Hematopoietic multipotent progenitor cell treated with erythropoietin and hydrocortisone succinate and interleukin-3 and kit ligand, for 17 days (in vitro differentiated cells): ENCODE measurements around the gene PXK.

Source experiments
- DNase-seq: peaks from one replicate; pipeline ENCODE4 v3.0.0-alpha.2; 2015; ENCODE audit warnings: low spot score

PXK gene

DNA sequence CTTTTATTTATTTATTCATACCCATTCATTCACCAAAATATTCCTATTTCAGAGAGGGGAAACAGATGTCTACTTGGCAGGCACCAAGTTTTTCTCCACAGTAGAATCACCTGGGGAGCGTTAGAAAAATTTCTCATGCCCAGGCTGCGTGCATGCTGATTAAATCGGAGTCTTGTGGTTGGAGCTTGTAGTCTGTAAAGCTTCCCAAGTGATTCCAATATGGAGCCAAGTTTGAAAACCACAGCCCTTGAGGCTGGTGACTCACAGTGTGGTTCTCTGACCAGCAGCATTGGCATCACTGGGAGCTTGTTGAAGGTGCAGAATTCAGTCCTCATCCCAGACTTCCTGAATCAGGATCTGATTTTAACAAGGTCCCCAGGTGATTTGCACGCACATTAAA is 51.2 kb downstream of the PXK start:
- no peak for DNase-seq

DNA sequence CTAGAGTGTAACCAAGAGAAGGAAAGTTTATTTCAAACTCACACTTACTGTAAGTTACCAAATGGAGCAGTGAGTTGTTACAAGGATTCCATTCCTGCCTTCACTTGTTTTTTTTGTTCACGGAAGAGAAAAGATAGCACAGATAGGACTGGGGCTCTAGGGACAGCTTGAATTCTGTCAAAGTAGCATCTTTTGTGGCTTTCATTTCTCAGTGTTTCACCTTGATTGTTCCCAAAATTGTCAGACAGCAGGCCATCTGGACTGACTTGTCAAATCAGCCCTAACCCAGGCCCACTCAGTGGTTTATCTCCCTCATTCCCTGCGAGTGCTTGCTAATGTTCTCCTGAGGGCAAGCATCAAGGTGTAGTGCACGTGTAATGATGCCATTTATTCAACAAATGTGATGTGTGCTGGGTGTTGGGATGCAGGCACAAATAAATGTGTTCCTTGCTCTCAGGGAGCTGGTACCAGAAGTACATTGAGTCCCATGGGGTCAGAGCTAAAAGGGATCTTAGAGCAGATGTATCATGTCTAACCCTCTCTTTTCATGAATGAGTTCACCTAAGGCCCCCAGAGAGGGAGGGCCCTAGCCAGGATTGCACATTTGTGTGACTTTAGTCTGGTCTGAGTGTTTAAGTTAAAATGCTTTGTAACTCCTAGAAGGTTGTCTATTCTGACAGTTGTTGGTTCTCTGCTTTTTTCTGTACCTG is 51.8 kb downstream of the PXK start:
- no peak for DNase-seq

DNA sequence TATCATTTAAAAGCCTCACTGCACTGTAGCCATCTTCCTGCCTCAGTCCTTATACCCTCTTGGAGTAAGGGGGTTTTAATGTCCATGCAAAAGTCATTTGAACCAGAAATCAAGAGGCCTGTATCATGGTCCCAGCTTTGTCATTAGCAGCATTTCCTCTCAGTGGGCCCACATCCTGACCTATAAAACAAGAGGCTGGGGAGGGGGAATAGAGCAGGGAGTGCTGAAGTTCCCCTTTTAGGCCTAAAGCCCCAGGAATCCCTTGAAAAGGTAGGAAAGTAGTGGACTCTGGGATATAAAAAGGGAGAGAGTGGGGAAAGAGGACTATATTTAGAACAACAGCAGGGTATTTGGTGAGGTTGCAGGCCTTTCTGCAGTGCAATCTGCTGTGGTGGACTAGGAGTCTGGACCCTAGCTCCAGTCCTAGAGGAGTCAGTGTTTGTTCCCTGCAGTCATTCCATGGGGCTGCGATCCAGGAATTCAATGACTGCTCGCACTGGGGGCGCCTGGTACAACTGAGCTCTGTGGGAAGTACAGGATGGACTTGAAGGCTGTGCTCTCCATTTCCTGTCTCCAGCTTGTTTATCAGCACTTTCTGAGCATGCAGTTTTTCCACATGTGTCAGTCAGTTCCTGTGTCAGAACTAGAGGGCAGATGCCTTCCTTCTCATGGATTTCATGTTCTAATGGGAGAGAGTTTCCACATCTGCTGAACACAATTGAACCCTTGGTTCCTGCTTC is 54.1 kb downstream of the PXK start:
- DNase-seq, result no peak

DNA sequence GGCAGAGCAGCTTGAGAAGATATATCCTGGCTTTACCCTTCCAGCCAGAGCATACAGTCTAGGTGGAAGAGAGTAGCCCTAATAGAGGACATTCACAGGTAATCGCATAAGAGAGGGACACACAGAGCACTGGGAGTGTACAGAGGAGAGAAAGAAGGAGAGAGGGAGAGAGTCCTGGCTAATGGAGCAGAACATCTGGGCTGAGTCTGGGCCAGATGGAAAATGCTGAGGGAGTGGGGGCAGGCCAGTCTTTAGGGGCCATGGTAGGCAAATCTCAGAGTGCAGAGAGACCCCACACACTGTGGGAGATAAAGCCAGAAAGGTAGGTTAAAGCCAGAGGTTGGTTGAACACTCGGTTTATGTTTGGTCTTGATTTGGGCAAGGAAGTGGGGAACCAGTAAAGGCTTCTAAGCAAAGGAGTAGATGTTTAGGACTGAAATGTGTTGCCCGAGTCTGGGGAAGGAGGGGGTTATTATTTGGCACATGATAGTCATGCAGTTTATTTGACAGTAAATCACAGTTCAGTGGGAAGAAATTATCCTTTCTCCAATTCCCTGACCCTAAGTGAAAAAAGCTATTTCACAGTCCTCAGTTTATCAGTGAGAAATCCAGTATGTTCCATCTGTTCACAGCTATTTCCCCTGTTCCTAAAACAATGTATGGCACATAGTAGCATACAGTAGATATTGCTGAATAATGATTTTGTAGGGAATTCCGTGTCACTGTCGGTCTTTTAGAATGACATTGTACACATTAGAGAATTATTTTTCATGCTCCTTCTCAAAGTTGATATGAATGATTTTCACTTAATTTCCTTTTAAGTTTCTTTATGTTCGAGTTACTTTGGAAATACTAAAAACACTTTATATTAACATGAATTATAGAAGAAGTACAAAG is 55.2 kb downstream of the PXK start:
- no peak for DNase-seq

DNA sequence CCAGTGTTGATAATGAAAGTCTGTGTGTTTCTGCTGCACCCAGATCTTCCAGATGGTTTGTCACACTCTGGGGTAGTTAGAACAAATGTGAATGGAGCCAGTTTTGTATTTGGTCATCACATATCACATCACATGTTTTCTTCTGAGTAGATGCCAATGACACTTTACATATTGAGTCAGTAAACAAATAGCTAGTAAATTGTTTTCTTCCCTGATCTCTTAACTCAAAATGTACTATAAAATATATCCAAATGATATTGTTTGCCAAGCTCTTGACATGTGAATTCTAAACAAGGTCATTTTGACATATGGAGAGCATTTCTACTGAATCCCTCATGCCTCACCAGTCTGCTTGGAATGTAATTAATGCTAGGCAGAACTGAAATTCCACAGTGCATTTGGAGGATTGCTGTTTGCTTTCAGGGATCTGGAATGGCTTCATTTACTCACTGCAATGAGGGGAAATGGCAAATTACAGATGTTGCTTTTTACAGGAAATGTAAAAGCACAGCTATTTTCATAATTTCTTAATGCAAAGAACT is 55.9 kb downstream of the PXK start:
- no peak for DNase-seq

DNA sequence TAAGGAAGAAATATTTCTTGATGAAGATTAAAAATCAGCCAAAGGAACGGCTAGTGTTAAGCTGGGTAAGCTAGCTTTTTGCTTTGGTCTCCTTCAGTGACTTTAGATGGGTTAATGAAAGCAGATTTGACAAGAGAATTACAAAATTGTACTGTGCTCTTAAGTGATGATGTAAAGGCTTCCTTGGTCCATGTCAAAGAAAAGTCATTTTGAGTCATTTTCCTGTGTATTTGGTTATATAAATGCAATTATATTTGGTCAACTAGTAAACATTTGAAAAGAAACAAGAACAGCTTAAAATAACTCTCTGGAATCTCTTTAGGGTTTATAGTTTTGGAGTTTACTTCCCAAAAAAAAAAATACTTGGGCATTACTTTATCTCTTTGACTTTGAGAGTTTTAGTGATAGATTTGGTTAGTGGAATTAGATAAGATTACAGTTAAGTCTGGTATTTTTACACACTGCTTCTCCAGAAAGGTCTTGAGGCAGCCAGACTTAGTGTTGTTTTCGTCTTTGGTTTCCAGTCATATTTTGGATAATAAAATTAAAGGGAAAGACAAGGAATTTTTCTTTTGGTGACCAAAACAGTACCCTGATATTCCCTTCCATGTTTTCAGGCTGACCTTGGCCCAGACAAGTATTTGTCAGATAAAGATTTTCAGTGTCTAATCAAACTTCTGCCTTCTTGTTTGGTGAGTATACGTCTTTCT is 58.6 kb downstream of the PXK start:
- no peak for DNase-seq

DNA sequence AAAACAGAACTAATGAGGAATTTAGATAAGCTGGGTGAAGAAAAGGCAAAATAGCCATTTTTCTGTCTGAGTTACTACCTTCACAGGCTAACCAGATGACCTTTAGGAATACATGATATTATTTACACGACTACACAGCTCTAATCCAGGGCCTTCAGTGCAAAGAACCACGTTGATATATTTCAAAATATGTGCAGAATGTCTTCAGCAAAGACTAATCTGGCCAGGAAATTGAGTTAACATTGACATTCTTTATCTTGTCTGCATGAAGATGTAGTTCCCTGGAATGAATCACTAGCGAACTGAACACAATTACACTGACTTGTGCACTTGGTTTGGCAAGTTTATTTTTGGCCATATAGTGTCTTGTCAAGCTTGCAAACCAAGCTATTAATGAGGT is 59.5 kb downstream of the PXK start:
- DNase-seq, result no peak

DNA sequence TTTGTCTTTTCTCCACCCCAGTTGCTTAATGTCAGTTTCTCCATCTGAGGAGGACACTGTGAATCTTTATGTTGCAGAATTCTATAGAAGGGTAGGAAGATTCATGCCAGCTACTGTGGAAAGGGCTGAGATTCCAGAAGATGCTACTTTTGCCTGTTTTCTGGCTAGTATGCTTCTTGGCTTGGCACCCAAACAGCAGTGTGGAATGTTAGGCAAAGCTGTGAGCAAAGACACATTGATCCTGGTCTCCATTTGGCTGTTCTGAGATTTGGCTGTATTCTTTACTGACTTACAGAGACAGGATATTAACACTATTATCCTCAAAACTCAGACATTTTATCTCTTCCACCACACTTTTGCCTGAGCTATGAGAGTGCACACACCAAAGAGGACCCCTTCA is 61.6 kb downstream of the PXK start:
- DNase-seq, result no peak

DNA sequence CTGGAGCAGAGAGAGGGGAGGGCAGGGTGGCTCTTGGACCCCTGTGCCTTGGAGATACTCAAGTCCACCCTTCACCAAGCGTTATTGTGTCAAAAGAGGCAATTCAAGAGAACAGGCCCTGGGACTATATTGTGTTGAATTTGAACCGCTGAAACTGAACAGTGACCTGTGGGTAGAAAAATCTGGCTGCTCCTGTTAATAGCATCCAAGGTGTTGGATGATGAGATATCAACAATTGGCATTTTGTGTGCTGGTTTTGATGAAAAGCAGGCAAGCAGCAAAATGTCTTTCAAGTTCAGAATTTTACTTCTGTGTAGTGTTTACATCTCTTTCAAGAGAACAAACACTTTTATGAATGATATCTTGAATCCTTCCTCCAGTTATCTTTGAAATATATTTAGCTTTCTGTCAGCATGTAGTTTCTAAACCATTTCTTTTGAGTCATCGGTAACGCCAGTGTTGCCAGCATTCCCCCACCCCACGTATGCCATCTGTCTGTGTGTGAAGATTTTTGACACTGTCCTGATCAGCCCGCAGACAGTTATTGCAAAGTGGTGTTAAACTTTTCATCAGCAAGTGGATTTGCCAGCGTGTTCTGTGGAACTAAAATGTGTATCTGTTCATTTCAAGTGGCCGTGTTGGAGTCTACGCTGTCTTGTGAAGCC is 66.1 kb downstream of the PXK start:
- DNase-seq, result no peak

DNA sequence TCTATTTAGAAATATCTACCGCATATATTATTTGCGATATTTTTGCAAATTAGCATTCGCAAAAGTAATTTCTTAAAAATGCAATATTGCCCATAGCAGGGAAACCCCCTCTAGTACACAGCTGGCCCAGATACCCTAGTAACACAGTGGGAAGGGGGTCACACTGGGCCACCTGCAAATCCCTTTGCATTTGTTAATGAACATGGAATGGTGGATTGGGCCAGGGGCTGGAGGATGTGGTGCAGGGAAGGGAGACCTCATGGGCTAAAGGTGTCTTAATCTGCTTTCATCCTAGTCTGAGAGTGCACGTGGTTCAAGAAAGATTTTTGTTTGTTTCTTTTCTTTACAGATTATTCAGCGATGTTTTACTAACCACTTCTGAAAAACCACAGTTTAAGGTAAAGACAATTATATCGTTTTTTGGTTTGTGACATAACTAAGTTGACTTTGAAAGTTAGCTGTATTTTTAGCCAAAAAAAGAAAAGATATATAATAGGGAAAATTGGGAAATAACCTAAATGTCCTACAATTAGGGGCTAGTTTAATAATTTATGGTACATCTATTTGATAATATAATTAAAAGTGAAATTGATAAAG is 70.9 kb downstream of the PXK start:
- DNase-seq, result no peak

DNA sequence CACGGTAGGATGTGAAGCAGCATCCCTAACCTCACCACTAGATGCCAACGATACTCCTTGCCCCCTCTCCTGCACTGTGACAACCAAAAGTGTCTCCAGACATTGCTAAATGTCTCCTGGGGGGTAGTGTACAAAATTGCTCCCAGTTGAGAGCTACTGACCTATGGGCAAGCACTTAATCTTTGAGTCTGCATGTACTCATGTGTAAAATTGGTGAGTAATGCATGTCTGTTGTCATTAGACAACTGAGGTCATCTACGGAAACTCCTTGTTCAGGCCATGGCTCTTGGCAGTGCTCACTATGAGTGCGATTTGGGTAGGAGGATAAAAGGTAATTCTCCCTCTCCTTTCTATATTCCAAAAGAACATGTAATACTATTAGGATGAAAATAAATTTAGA is 71.7 kb downstream of the PXK start:
- no peak for DNase-seq

DNA sequence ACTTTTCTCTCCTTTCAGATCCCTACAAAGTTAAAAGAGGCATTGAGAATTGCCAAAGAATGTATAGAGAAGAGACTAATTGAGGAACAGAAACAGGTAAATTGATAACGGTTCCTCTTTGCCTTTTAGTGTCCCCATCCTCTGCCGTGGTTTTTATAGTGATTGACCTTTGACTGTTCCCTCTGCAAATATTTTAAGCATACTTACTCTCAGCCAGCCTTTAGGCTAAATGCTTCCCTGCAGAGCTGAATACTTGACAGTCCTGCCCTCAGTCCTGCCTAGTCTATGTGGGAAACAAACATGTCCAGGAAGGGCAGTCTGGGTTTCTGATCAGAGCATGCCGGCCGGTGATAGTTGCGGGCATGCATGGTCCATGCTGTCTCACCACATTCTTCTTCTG is 76.2 kb downstream of the PXK start:
- no peak for DNase-seq

DNA sequence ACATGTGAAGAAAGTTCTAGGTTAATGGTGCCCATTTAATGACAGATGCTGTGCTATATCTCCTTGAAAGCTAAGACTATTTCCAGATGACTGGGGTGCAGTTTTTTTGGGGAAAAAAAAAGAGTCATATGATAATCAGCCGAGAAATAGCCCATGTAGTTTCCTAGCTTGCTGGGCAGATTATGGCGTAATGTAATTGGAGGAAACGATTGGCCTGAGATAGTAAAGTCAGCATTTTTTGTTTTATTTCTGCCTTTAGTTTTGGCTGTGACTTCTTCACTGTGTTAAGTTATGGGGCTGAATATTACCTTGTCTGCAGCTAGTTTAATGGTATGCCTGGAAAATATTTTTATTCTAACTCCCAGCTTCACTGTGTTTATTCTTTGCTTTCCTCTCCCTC is 77.0 kb downstream of the PXK start:
- no peak for DNase-seq

DNA sequence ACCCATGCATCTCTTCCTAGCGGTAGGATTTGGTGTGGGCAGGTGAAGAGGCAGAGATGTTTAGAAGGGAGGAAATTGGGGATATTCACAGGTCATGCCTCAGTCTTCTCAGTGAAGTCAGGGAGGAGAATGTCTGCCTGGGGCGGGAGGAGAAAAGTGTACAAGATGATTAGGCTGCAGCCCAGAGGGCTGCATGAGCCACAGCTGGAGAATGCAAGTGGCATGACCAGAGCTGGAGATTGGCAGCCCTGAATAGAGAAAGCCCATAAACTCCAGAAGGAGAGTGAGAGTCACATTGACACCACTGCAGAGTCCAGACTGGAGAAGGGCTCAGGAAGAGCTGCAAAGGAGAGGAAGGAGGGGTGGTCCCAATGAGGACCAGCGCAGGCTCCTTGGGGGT is 78.3 kb downstream of the PXK start:
- no peak for DNase-seq

DNA sequence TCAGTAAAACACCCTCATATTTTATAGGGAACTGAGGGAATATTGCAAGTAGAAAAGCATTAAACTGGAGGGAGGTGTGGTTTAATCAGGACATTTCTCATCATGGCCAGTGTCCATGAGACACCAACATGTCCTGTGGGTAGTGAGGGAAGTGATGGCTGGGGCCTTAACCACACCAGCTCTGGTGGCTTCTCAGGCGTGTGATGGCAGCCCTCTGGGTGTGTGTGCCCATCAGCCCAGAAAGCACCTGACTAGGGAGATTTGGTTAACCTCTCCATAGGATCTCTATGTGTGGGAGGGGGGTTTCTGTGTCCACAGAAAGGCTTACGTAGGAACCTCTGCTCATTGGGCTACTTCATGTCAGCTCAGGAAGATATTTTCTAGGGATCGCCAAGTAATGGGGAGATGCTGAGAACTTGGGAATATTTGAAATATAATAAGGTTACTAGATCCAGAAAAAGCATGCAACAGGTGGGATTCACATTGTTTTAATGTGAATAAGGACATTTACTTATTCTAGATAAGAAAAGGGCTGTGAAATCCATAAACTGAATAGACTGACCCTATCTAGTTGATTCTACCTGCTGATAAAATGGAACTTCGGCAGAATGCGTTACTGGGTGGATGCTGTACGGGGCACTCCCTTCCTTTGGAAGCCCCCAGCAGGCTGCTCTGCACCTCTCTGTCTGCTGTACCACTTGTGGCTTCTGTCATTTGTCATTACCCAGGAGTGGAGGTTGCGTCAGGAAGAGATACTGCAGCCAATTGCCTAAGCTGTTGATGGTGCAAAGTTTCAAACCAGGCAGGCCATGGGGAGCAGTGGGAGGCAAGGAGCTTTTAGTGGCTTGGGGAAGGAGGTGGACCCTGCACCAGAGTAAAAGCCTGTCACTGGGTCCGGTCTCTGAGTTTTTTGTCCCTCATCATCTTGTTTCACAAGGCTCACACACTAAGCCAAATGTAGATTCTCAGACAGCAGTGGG is 79.4 kb downstream of the PXK start:
- DNase-seq, result no peak

DNA sequence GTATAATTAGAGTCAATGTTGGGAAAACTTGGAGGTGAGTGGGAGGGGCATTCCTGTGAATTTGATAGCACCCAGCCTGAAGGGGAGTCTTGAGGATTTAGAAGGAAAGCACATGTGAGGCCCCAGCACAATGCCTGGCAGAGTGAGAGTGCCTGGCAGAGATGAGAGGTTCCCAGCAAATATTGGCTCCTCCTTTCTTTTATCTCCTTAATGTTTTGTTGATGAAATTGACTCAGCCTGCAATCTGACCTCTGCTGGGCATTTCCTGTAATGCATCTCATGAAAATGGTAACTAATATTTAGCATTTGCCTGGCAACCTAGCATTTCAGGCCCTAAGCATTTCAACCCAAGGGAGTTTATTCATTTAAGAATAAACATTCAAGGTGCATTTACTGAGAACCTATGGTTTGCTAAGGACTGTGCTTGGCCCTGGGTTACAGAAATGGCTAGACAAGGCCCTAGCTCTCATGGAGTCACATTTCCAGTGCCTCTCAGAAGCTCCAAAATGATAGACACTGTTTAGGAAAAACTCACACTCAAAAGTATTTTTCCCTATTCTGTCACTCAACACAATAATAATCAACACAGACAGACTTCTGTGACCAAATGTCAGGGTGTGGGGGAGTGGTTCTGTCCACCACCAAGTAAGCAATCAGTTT is 82.0 kb downstream of the PXK start:
- peak; percentile 77 for DNase-seq

DNA sequence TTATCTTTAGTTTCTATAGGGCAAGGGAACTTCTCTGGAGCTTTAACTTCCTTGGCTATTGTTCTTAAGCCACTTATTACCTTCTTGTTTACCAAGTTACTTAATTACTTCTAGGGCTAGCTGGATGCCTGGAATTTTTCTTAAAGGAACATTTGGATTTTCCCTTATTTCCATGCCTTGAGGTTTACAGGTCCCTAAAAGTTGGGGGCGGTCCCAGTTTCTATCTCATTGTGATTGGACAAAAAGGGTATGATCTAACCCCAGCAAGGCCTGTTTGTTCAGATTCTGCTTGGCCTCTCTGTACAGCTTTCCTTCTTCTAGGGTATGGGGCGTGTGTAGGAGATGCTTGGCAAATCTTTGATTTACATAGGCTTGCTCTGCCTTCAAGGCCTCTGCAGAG is 83.5 kb downstream of the PXK start:
- DNase-seq, result no peak

DNA sequence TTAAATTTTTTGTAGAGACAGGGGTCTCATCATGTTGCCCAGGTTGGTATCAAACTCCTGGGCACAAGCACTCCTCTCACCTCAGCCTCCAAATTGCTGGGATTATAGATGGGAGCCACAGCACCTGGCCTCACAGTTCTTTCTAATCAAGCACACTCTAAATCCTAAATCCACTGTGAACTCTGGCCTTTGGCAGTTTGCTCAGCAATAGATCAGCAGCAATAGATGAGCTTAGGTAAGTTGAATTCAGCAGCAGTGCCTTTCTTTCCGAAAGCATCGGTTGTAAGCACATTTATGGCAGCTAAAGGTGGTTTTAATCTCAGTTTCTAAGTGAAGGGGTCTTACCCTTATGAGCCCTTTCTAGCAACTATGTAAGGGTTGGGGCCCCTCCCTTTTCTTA is 84.4 kb downstream of the PXK start:
- DNase-seq, result no peak

DNA sequence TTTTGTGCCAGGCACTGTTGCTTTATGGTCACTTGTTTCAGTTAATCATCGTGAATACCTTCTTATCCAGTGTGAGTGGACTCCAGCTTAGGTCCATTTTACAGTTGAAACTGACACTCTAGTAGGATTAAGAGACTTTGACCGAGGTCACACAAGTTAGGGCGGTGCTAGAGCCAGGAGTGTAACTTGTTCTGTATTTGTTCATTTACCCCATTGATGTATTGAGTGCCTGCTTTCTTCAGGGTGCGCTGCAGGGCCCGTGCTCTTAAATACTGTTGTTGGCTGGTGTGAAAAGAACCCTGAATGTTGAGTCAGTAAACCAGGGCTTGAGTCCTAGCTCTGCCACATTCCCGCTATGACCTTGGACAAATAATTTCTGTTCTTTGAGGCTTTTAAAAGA is 85.5 kb downstream of the PXK start:
- no peak for DNase-seq
